Testis (tissue), 3 donors: ENCODE data around the gene DMD. TPM values are rescaled to one million over a fixed set of nuclear protein-coding genes. Genes with fewer than 3 reads are reported as not detected.

Experiments
- DNase-seq: peaks from one replicate; pipeline ENCODE4 v3.0.0-alpha.2; 2019
- H3K27ac ChIP-seq, 2 donors: fragments of 200-600 bp; sonication (generic); one replicate each; pipeline ENCODE4 v1.5.1; 2019
- H3K27me3 ChIP-seq: fragments of 200-600 bp; sonication (generic); one replicate; pipeline ENCODE4 v1.5.1; 2019
- H3K36me3 ChIP-seq: fragments of 200-600 bp; sonication (generic); one replicate; pipeline ENCODE4 v1.5.1; 2017; ENCODE audit warnings: low read depth; ENCODE audit errors: missing control alignments
- H3K4me1 ChIP-seq: fragments of 200-600 bp; sonication (generic); one replicate; pipeline ENCODE4 v1.5.1; 2019
- H3K4me3 ChIP-seq, 2 donors: fragments of 200-600 bp; sonication (generic); one replicate each; pipeline ENCODE4 v1.5.1; 2017 to 2019
- H3K9me3 ChIP-seq: fragments of 200-600 bp; sonication (generic); one replicate; pipeline ENCODE4 v1.5.1; 2017
- CTCF ChIP-seq, 3 experiments: fragments of 450-650 bp in 2 of 3; fragments of 200-600 bp in 1 of 3; sonication (generic) in 1 of 3; IDR thresholded peaks; one replicate each; pipeline ENCODE4 v1.5.1; 2016 to 2019; ENCODE audit warnings: antibody characterized with exemption in 3 of 3, mild to moderate bottlenecking in 2 of 3, moderate library complexity in 1 of 3
- POLR2A ChIP-seq: fragments of 450-650 bp; IDR thresholded peaks from one replicate; pipeline ENCODE4 v1.6.1; 2017; ENCODE audit warnings: antibody characterized with exemption, mild to moderate bottlenecking, moderate library complexity
- WGBS, 2 donors: methylation state at CpG; one replicate each; pipeline ENCODE4 v1.1.5; 2018; 5-methylcytosine and 5-hydroxymethylcytosine counted together
- intact Hi-C: fragments of 100-400 bp; cut with DNase I; formaldehyde crosslinking; loops from one replicate; pipeline ENCODE4 v1.15.1; 2023; ENCODE audit warnings: low total_unique reads
- polyA plus RNA-seq: library from polyadenylated mRNA; stranded (reverse); fragments of 350-450 nt; fragmentation: Illumina TruSeq; extraction: RNeasy Lipid Tissue Mini Kit (QIAGEN cat#74804); gene quantifications from one replicate; pipeline ENCODE4 v1.2.3, GENCODE V29; 2014; ENCODE audit warnings: low read depth, low replicate concordance; ENCODE audit not compliant: insufficient read depth
- total RNA-seq, 2 donors: library from RNA; depleted of rRNA; stranded (reverse); fragments of >200 nt; gene quantifications; one replicate each; pipeline ENCODE4 v1.2.3, GENCODE V29; 2016

DMD gene
- total and polyA plus RNA-seq, 3 donors from 2014 or later, result 11.3 to 34.1 (median 24.2) TPM

- DNase-seq, result no peak
- no peaks in the 10 kb centered on the region for H3K36me3 ChIP-seq
- H3K4me3 ChIP-seq, result no peak overlapping the region
- H3K27me3 ChIP-seq, result no peaks in the 10 kb centered on the region
- intact Hi-C loops, result no loop called here
- H3K4me1 ChIP-seq, result no peaks in the 10 kb centered on the region
- 22 to 26% methylated on average over 4 of the region's 4 CpGs for WGBS, 2 donors
- H3K9me3 ChIP-seq, result no peaks in the 10 kb centered on the region
- TF ChIP-seq POLR2A (no peak), CTCF (IDR thresholded peaks at IDR 0.05) (no peak)
- H3K27ac ChIP-seq, result no peak overlapping the region
Measured at GRCh38 chrX:31993637-31994036, 1217.7 kb downstream of the DMD start.

- DNase-seq, result no peak
- no peaks in the 10 kb centered on the region for H3K9me3 ChIP-seq
- H3K4me1 ChIP-seq, result no peaks in the 10 kb centered on the region
- TF ChIP-seq CTCF (IDR thresholded peaks at IDR 0.05) (no peak), POLR2A (no peak)
- H3K4me3 ChIP-seq, result no peak overlapping the region
- intact Hi-C loops, result no loop called here
- H3K27me3 ChIP-seq, result no peaks in the 10 kb centered on the region
- H3K27ac ChIP-seq, result no peak overlapping the region
- 77 to 87% methylated on average over 3 to 5 of the region's 5 CpGs for WGBS, 2 donors
- H3K36me3 ChIP-seq, result no peaks in the 10 kb centered on the region
Measured at GRCh38 chrX:31988975-31989374, 1222.4 kb downstream of the DMD start.

- Histone ChIP-seq H3K4me1 (no peaks in the 10 kb centered on the region), H3K27me3 (no peaks in the 10 kb centered on the region), H3K4me3 (no peak overlapping the region), H3K36me3 (no peaks in the 10 kb centered on the region), H3K9me3 (no peaks in the 10 kb centered on the region), H3K27ac (no peak overlapping the region)
- no peak for DNase-seq
- 66 to 68% methylated on average over 6 to 7 of the region's 7 CpGs for WGBS, 2 donors
- TF ChIP-seq CTCF (IDR thresholded peaks at IDR 0.05) (no peak), POLR2A (no peak)
- intact Hi-C loops, result no loop called here
Measured at GRCh38 chrX:31981546-31982062, 1229.7 kb downstream of the DMD start.

GRCh38 chrX:31969714-31970113 is 1241.6 kb downstream of the DMD start:
- no peaks in the 10 kb centered on the region for H3K9me3 ChIP-seq
- H3K4me1 ChIP-seq, result no peaks in the 10 kb centered on the region
- no peaks in the 10 kb centered on the region for H3K36me3 ChIP-seq
- no peak for TF ChIP-seq CTCF (IDR thresholded peaks at IDR 0.05)
- no peak for TF ChIP-seq POLR2A
- no peak overlapping the region for H3K27ac ChIP-seq
- no peak for DNase-seq
- no peaks in the 10 kb centered on the region for H3K27me3 ChIP-seq
- intact Hi-C loops, result no loop called here
- 93 to 100% methylated on average over 5 of the region's 5 CpGs for WGBS, 2 donors
- no peak overlapping the region for H3K4me3 ChIP-seq

GRCh38 chrX:31962256-31962655 is 1249.1 kb downstream of the DMD start:
- Histone ChIP-seq H3K27ac (no peak overlapping the region), H3K4me1 (no peaks in the 10 kb centered on the region), H3K9me3 (no peaks in the 10 kb centered on the region), H3K36me3 (no peaks in the 10 kb centered on the region), H3K4me3 (no peak overlapping the region), H3K27me3 (no peaks in the 10 kb centered on the region)
- intact Hi-C loops, result no loop called here
- WGBS, 2 donors, result 73 to 100% methylated on average over 1 of the region's 1 CpG
- no peak for DNase-seq
- TF ChIP-seq CTCF (IDR thresholded peaks at IDR 0.05) (no peak), POLR2A (no peak)
